Fibroblast of gingiva (primary cell): ENCODE results near the gene PRSS37.

Experiments
- DNase-seq: peaks from one replicate; pipeline ENCODE4 v3.0.0-alpha.2; 2011; ENCODE audit warnings: low read depth

Gene PRSS37

DNA sequence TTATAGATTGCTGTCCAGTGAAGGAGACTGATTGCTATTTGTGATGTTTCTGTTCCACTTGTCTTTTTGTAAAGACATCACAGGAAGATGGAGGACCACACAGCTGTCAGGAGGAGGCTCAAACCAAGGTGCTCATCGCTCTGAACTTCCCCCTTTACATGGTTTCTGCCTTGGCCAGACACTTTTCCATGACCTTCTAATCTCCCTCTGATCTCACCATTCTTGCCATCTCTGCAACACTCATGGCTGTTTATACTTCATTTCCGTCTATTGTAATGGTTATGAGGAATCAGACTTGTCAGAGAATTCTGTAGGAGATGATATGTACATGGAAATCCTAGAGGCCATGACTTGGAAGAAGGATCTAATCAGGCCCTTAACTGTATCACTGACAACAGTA lies 53.0 kb downstream of the PRSS37 start:
- no peak for DNase-seq
